NCI-H446 treated with DMSO at 0.1 percent for 48 hours (cell line): Measurements from ENCODE around the gene SMTN.
"Not testable (repeated sequence)": the region's sequence is repeated elsewhere in the genome, so short reads cannot be mapped to it uniquely, and the experiment has no call there.

ENCODE experiments used
- DNase-seq: peaks from one replicate; lab custom pipeline; 2025; lab: John Stamatoyannopoulos, UW

SMTN gene

GRCh38 chr22:31104869-31105268 is 23.8 kb downstream of the SMTN start:
- DNase-seq = no peak

- no peak for DNase-seq
These were observed 24.3 kb downstream of the SMTN start for GRCh38 chr22:31105282-31105929.

- no peak for DNase-seq
These were observed 25.0 kb downstream of the SMTN start for GRCh38 chr22:31106001-31106571.

- DNase-seq = no peak
These were observed 25.6 kb downstream of the SMTN start for GRCh38 chr22:31106731-31107177.

- peak; percentile 38 for DNase-seq
These were observed 26.2 kb downstream of the SMTN start, which contains the start of gene SELENOM for GRCh38 chr22:31107178-31107893. Gene SELENOM (minus strand): TSS chr22:31107568. CDS start chr22:31107505, 63 bp downstream.

- DNase-seq = no peak
These were observed 26.7 kb downstream of the SMTN start for GRCh38 chr22:31107894-31108218.

- not testable (repeated sequence) for DNase-seq
These were observed 31.5 kb downstream of the SMTN start for GRCh38 chr22:31112547-31113091.

- DNase-seq = no peak
These were observed 37.1 kb downstream of the SMTN start for GRCh38 chr22:31118046-31118820.

GRCh38 chr22:31119026-31119717 is 38.1 kb downstream of the SMTN start:
- DNase-seq = no peak

GRCh38 chr22:31120230-31120629 is 39.1 kb downstream of the SMTN start:
- DNase-seq = no peak

- DNase-seq = no peak
These were observed 39.5 kb downstream of the SMTN start for GRCh38 chr22:31120642-31121041.

GRCh38 chr22:31121403-31121802 is 40.3 kb downstream of the SMTN start:
- no peak for DNase-seq

GRCh38 chr22:31122196-31122531 is 41.0 kb downstream of the SMTN start:
- no peak for DNase-seq

GRCh38 chr22:31122532-31123291 is 41.6 kb downstream of the SMTN start, which contains the start of gene INPP5J:
Gene INPP5J (plus strand): TSS chr22:31122966. CDS start chr22:31123015, 49 bp downstream.
- DNase-seq = peak; percentile 27

- DNase-seq = no peak
These were observed 42.1 kb downstream of the SMTN start for GRCh38 chr22:31123292-31123602.

GRCh38 chr22:31124290-31124689 is 43.2 kb downstream of the SMTN start:
- DNase-seq = no peak

GRCh38 chr22:31124811-31125465 is 43.8 kb downstream of the SMTN start:
- no peak for DNase-seq

- DNase-seq = no peak
These were observed 44.5 kb downstream of the SMTN start for GRCh38 chr22:31125521-31126117.

- no peak for DNase-seq
These were observed 45.2 kb downstream of the SMTN start for GRCh38 chr22:31126128-31126868.

- DNase-seq = no peak
These were observed 45.7 kb downstream of the SMTN start for GRCh38 chr22:31126869-31127175.
